ENCODE data around the gene IL22RA2.

DNA sequence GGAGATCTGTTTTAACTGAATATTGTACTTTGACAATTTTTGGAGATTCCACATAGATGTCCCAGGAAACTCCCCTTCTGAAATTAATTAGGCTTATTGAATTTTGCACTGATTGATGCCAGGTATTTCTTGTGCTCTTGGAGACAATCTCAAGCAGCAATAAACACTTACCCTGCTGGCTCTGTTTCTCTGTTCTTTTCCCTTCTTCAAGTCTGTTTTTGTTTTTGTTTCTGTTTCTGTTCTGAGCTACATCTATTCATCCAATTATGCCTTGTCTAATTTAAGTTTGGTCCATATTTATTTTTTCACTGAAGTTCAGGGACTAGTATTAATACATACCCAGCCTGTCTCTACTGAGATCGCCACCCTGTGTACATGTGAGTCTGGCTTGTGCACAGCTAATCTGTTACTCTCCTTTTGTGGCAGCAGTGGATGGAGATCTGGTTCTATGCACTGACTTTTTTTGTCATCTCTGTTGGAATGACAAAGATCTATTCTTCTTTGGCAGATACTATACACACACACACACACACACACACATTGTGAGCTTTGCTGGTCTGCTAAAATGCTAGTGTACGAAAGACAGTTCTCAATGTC is 51.9 kb downstream of the IL22RA2 start:
- no peak for TF ChIP-seq GABPA (IDR thresholded peaks at IDR 0.05 in 1 of 2, conservative IDR thresholded peaks at IDR 0.05 in 1 of 2)
- TF ChIP-seq SP1 (IDR thresholded peaks at IDR 0.05): no peak
- no peak for TF ChIP-seq CTCF (IDR thresholded peaks at IDR 0.05; ENCODE audit: low read depth, low read length, missing input control)
- TF ChIP-seq, protein P1, sequence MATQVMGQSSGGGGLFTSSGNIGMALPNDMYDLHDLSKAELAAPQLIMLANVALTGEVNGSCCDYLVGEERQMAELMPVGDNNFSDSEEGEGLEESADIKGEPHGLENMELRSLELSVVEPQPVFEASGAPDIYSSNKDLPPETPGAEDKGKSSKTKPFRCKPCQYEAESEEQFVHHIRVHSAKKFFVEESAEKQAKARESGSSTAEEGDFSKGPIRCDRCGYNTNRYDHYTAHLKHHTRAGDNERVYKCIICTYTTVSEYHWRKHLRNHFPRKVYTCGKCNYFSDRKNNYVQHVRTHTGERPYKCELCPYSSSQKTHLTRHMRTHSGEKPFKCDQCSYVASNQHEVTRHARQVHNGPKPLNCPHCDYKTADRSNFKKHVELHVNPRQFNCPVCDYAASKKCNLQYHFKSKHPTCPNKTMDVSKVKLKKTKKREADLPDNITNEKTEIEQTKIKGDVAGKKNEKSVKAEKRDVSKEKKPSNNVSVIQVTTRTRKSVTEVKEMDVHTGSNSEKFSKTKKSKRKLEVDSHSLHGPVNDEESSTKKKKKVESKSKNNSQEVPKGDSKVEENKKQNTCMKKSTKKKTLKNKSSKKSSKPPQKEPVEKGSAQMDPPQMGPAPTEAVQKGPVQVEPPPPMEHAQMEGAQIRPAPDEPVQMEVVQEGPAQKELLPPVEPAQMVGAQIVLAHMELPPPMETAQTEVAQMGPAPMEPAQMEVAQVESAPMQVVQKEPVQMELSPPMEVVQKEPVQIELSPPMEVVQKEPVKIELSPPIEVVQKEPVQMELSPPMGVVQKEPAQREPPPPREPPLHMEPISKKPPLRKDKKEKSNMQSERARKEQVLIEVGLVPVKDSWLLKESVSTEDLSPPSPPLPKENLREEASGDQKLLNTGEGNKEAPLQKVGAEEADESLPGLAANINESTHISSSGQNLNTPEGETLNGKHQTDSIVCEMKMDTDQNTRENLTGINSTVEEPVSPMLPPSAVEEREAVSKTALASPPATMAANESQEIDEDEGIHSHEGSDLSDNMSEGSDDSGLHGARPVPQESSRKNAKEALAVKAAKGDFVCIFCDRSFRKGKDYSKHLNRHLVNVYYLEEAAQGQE (IDR thresholded peaks at IDR 0.05): no peak
- no peak for TF ChIP-seq MAX (IDR thresholded peaks at IDR 0.05)
- TF ChIP-seq RXRA (IDR thresholded peaks at IDR 0.05): no peak
- no peak for TF ChIP-seq ATF3 (IDR thresholded peaks at IDR 0.05)
- no peak for TF ChIP-seq RAD21 (IDR thresholded peaks at IDR 0.05)
- no peak for TF ChIP-seq TAF1 (conservative IDR thresholded peaks at IDR 0.05)
- no peak for TF ChIP-seq FOXA1 (IDR thresholded peaks at IDR 0.05)
- no peak for TF ChIP-seq JUND (IDR thresholded peaks at IDR 0.05)
